SK-N-SH (cell line): ENCODE data around the gene TBC1D20. TPM values are rescaled to one million over a fixed set of nuclear protein-coding genes. Genes with fewer than 3 reads are reported as not detected.

ENCODE experiments used
- CTCF ChIA-PET: fragments of 300-600, 350-600 bp; formaldehyde crosslinking; extraction: SDS; loops from one replicate; lab custom pipeline; 2021; lab: Yijun Ruan, JAX
- POLR2A ChIA-PET: fragments of 350-600 bp; sonication (Branson Sonifier 250); formaldehyde crosslinking; extraction: SDS; loops from one replicate; lab custom pipeline; 2020; ENCODE audit warnings: antibody characterized with exemption, inconsistent platforms; lab: Yijun Ruan, JAX
- DNase-seq: peaks from one replicate; pipeline ENCODE4 v3.0.0; 2012
- H2AFZ ChIP-seq: fragments of 200-600 bp; sonication (generic); 2 replicates; pipeline ENCODE4 v1.8.1; 2016; ENCODE audit warnings: antibody characterized with exemption, mild to moderate bottlenecking, low read depth
- H3F3A ChIP-seq: fragments of 200-600 bp; sonication (generic); replicated peaks from 2 replicates; pipeline ENCODE3; 2016; ENCODE audit warnings: antibody characterized with exemption, mild to moderate bottlenecking; ENCODE audit not compliant: insufficient read depth
- H3K27ac ChIP-seq, 2 experiments: fragments of 200-500 bp in 1 of 2; fragments of 200-600 bp in 1 of 2; sonication (Bioruptor generic) in 1 of 2; sonication (generic), shearing (Covaris generic) in 1 of 2; 2 replicates each; pipeline versions ENCODE4 v1.5.1 to v1.6.1; 2014 to 2016; ENCODE audit warnings: low read depth in 2 of 2, inconsistent platforms in 1 of 2, low read length in 1 of 2, mild to moderate bottlenecking in 1 of 2, mixed read lengths in 1 of 2
- H3K27me3 ChIP-seq: fragments of 200-600 bp; sonication (generic), shearing (Covaris generic); 2 replicates; pipeline ENCODE4 v1.6.1; 2016; ENCODE audit warnings: mixed run types; ENCODE audit not compliant: insufficient read depth
- H3K36me3 ChIP-seq, 2 experiments: fragments of 200-500 bp in 1 of 2; fragments of 200-600 bp in 1 of 2; sonication (Bioruptor generic) in 1 of 2; sonication (generic) in 1 of 2; replicated peaks in 1 of 2; 2 replicates each; pipeline versions ENCODE3 to v1.5.1; 2014 to 2016; ENCODE audit warnings: low read length in 1 of 2, mild to moderate bottlenecking in 1 of 2; ENCODE audit not compliant: insufficient read depth in 2 of 2, control insufficient read depth in 1 of 2
- H3K4me1 ChIP-seq, 2 experiments: fragments of 200-500 bp in 1 of 2; fragments of 200-600 bp in 1 of 2; sonication (Bioruptor generic) in 1 of 2; sonication (generic), shearing (Covaris generic) in 1 of 2; 2 replicates each; pipeline versions ENCODE4 v1.5.1 to v1.6.1; 2014 to 2016; ENCODE audit warnings: low read depth in 1 of 2, low read length in 1 of 2, mixed run types in 1 of 2; ENCODE audit not compliant: insufficient read depth in 2 of 2, control insufficient read depth in 1 of 2
- H3K4me2 ChIP-seq: fragments of 200-600 bp; sonication (generic), shearing (Covaris generic); 2 replicates; pipeline ENCODE4 v1.6.1; 2017; ENCODE audit warnings: mixed run types
- H3K4me3 ChIP-seq, 2 experiments: fragments of 200-500 bp in 1 of 2; fragments of 200-600 bp in 1 of 2; sonication (Bioruptor generic) in 1 of 2; sonication (generic), shearing (Covaris generic) in 1 of 2; 2 replicates each; pipeline versions ENCODE4 v1.5.1 to v1.8.1; 2014 to 2016; ENCODE audit warnings: low read depth in 2 of 2, inconsistent platforms in 1 of 2, low read length in 1 of 2, mild to moderate bottlenecking in 1 of 2, mixed read lengths in 1 of 2, moderate library complexity in 1 of 2
- H3K79me2 ChIP-seq: fragments of 200-600 bp; sonication (generic); 2 replicates; pipeline ENCODE4 v1.8.1; 2017; ENCODE audit warnings: mild to moderate bottlenecking; ENCODE audit not compliant: insufficient read depth
- H3K9ac ChIP-seq: fragments of 200-600 bp; sonication (generic); 2 replicates; pipeline ENCODE4 v1.6.1; 2017; ENCODE audit warnings: mixed run types
- H3K9me2 ChIP-seq: fragments of 200-600 bp; sonication (generic); 2 replicates; pipeline ENCODE4 v1.6.1; 2017; ENCODE audit warnings: mixed run types
- H3K9me3 ChIP-seq: fragments of 200-600 bp; sonication (generic); 2 replicates; pipeline ENCODE4 v1.6.1; 2017; ENCODE audit warnings: mixed run types, mild to moderate bottlenecking, moderate library complexity
- H4K20me1 ChIP-seq: fragments of 200-600 bp; sonication (generic); 2 replicates; pipeline ENCODE4 v1.6.1; 2017; ENCODE audit warnings: mild to moderate bottlenecking, mixed run types; ENCODE audit not compliant: insufficient read depth
- CHD2 ChIP-seq: fragments of 150-350 bp; IDR thresholded peaks from 2 replicates; pipeline ENCODE4 v1.6.1; 2018; ENCODE audit warnings: low read length; ENCODE audit not compliant: partially characterized antibody
- CTCF ChIP-seq: fragments of 200-600 bp; sonication (generic); IDR thresholded peaks from 2 replicates; pipeline ENCODE4 v1.6.1; 2017; ENCODE audit warnings: antibody characterized with exemption, mild to moderate bottlenecking, moderate library complexity
- EZH2phosphoT487 ChIP-seq: fragments of 200-600 bp; sonication (generic); IDR thresholded peaks from 2 replicates; pipeline ENCODE4 v1.6.1; 2017; ENCODE audit warnings: low read depth, mixed run types, mild to moderate bottlenecking, antibody characterized with exemption, moderate library complexity, borderline replicate concordance
- FOSL2 ChIP-seq: IDR thresholded peaks from 2 replicates; pipeline ENCODE4 v1.4.0; 2012; ENCODE audit warnings: low read depth, mild to moderate bottlenecking, moderate library complexity, borderline replicate concordance
- FOXJ3 ChIP-seq: sonication (generic); formaldehyde crosslinking; IDR thresholded peaks from 2 replicates; pipeline ENCODE4 v1.5.1; 2020; ENCODE audit warnings: mild to moderate bottlenecking, missing genetic modification reagents
- MEF2A ChIP-seq: IDR thresholded peaks from 2 replicates; pipeline ENCODE4 v1.4.0; 2012; ENCODE audit warnings: low read depth, borderline replicate concordance
- NFIC ChIP-seq: IDR thresholded peaks from 2 replicates; pipeline ENCODE4 v1.4.0; 2012; ENCODE audit warnings: borderline replicate concordance
- NRF1 ChIP-seq: IDR thresholded peaks from 2 replicates; pipeline ENCODE4 v1.6.1; 2012; ENCODE audit warnings: low read depth, mild to moderate bottlenecking, low read length
- REST ChIP-seq: IDR thresholded peaks from 2 replicates; pipeline ENCODE4 v1.6.1; 2012; ENCODE audit warnings: mild to moderate bottlenecking, low read depth, low read length, moderate library complexity
- TAF1 ChIP-seq: IDR thresholded peaks from 2 replicates; pipeline ENCODE4 v1.6.1; 2012; ENCODE audit warnings: low read depth, mild to moderate bottlenecking, low read length, moderate library complexity, borderline replicate concordance
- TCF12 ChIP-seq: IDR thresholded peaks from 2 replicates; pipeline ENCODE4 v1.4.0; 2012
- TEAD4 ChIP-seq: IDR thresholded peaks from 2 replicates; pipeline ENCODE4 v1.4.0; 2012; ENCODE audit warnings: mild to moderate bottlenecking, borderline replicate concordance; ENCODE audit not compliant: insufficient read depth
- USF1 ChIP-seq: IDR thresholded peaks from 2 replicates; pipeline ENCODE4 v1.4.0; 2012; ENCODE audit warnings: low read depth, borderline replicate concordance
- WGBS: methylation state at CpG from one replicate; pipeline ENCODE4 v1.1.6; 2017; ENCODE audit warnings: low lambda C conversion rate; 5-methylcytosine and 5-hydroxymethylcytosine counted together
- polyA plus RNA-seq, 3 experiments: library from polyadenylated mRNA; depleted of rRNA; stranded (reverse); fragments of >200 nt; gene quantifications; 2 replicates each; pipeline ENCODE4 v1.2.3, GENCODE V29; 2012
- TF ChIP-seq, protein P1 (sequence below): fragments of 150-350 bp; IDR thresholded peaks from 2 replicates; pipeline ENCODE4 v1.6.1; 2017; ENCODE audit warnings: antibody characterized with exemption, low read length, low read depth, borderline replicate concordance
- TF ChIP-seq, protein P2 (sequence below): IDR thresholded peaks from 2 replicates; pipeline ENCODE4 v1.4.0; 2012; ENCODE audit warnings: low read depth

The TBC1D20 gene
- polyA plus RNA-seq, 1 of the 3 experiments (the other 2 are of a cell fraction): 27.7 TPM

DNA sequence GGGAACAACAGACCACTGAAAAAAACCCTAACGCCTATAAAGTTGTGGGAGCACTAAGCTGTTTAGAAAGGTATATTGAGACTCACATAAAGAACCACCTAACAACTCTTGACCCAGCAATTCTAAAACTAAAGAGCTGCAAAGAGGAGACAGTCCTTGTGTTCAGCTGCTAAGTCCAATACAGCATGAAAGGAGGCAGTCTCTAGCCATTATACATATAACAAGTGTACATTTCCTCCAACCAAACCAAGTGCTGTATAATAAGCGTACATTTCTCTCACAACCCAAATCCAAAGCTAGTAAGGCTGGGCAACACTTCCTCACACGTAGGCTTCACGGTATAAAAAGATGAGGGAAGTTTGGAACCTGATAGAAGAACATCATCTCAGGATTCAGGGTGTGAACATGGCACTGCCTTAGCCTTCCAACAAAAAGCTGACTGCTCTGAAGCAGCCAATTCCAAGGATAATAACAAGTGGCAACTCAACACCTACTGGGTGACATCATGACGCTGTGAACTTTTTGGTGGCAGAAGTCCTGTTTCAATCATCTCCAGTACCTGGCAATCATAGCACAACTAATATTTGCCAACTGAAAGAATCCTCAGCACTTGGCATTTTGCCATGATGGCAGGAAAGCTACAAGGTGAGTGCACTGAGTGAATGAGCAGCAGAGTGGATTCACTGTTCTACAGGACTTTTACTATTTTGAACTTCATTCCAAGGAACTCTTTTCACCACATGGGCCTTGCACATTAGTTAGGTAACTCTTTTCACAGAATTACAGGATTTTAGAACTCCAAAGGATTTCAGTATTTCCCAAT is 16.6 kb downstream of the TBC1D20 start:
- H3K27ac ChIP-seq: peak overlapping the region in 1 of 2 experiments; percentile 11; a peak in 1 of 4 replicates
- H3K4me2 ChIP-seq: no peak overlapping the region
- WGBS: 92% methylated on average over 5 of the region's 5 CpGs
- CTCF ChIA-PET: interaction anchor here (1.1 to 1.9 kb wide), 2 partner anchors 14 to 91 kb away, joined by 3 to 11 read pairs; no protein-coding TSS in a partner anchor
- H2AFZ ChIP-seq: no peak overlapping the region
- peaks cover 55% of the 10 kb centered on the region for H3K79me2 ChIP-seq
- peaks cover 12% of the 10 kb centered on the region for H3F3A ChIP-seq
- peaks cover 22% of the 10 kb centered on the region for H4K20me1 ChIP-seq
- POLR2A ChIA-PET: interaction anchor here (0.6 kb wide), 1 partner anchor 80 kb away, joined by 7 read pairs; no protein-coding TSS in a partner anchor
- H3K27me3 ChIP-seq: no peaks in the 10 kb centered on the region
- TF ChIP-seq, protein P1, sequence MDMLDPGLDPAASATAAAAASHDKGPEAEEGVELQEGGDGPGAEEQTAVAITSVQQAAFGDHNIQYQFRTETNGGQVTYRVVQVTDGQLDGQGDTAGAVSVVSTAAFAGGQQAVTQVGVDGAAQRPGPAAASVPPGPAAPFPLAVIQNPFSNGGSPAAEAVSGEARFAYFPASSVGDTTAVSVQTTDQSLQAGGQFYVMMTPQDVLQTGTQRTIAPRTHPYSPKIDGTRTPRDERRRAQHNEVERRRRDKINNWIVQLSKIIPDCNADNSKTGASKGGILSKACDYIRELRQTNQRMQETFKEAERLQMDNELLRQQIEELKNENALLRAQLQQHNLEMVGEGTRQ: no peak
- 0 out of 2 replicates have a peak, but pooled peaks have one; percentile 13 for TF ChIP-seq NFIC
- TF ChIP-seq MEF2A: no peak
- no peak for DNase-seq
- H3K36me3 ChIP-seq: peaks cover 35 to 43% of the 10 kb centered on the region in 2 experiments
- no peak overlapping the region for H3K4me3 ChIP-seq
- H3K9me2 ChIP-seq: no peaks in the 10 kb centered on the region
- no peak overlapping the region for H3K9ac ChIP-seq
- peaks cover 0 to 13% of the 10 kb centered on the region in 2 experiments; a peak in 2 of 4 replicates for H3K4me1 ChIP-seq
- no peaks in the 10 kb centered on the region for H3K9me3 ChIP-seq

- Histone ChIP-seq H3K4me2 (peak overlapping the region; percentile 30; the same call in 1 of the 2 replicates), H3K9ac (no peak overlapping the region)
- CTCF ChIA-PET: interaction anchor here (1.1 to 1.9 kb wide), 2 partner anchors 13 to 34 kb away, joined by 3 to 11 read pairs; no protein-coding TSS in a partner anchor
- TF ChIP-seq, protein P2, sequence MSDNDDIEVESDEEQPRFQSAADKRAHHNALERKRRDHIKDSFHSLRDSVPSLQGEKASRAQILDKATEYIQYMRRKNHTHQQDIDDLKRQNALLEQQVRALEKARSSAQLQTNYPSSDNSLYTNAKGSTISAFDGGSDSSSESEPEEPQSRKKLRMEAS: no peak
- TF ChIP-seq EZH2phosphoT487: no peak
- TF ChIP-seq TEAD4: no peak
- TF ChIP-seq FOSL2: no peak
- no peak for TF ChIP-seq NRF1
- no peak for TF ChIP-seq CHD2
- TF ChIP-seq FOXJ3: no peak
- no peak for TF ChIP-seq CTCF
- TF ChIP-seq USF1: no peak
- TF ChIP-seq NFIC: no peak
- TF ChIP-seq REST: no peak
- no peak for TF ChIP-seq TAF1
- TF ChIP-seq TCF12: no peak
- no peak for TF ChIP-seq MEF2A
Observed at GRCh38 chr20:444862-445426, 17.4 kb downstream of the TBC1D20 start.

More at GRCh38 chr20:444862-445426, 17.4 kb downstream of the TBC1D20 start:
- H3F3A ChIP-seq: peaks cover 12% of the 10 kb centered on the region
- POLR2A ChIA-PET: no interaction called here
- no peaks in the 10 kb centered on the region for H3K9me2 ChIP-seq
- peaks cover 42 to 51% of the 10 kb centered on the region in 2 experiments for H3K36me3 ChIP-seq
- H3K27ac ChIP-seq: peak overlapping the region in 1 of 2 experiments; percentile 11; a peak in 1 of 4 replicates
- H3K79me2 ChIP-seq: peaks cover 51% of the 10 kb centered on the region
- no peaks in the 10 kb centered on the region for H3K9me3 ChIP-seq
- H4K20me1 ChIP-seq: peaks cover 16% of the 10 kb centered on the region
- no peaks in the 10 kb centered on the region for H3K27me3 ChIP-seq
- peaks cover 0 to 13% of the 10 kb centered on the region in 2 experiments; a peak in 2 of 4 replicates for H3K4me1 ChIP-seq
- WGBS: 79% methylated on average over 9 of the region's 12 CpGs
- DNase-seq: no peak
- H2AFZ ChIP-seq: no peak overlapping the region
- H3K4me3 ChIP-seq: no peak overlapping the region
